GM18861 (cell line): ENCODE measurements around the gene LMOD2.

Source experiments
- ATAC-seq: cut with Tn5 transposase; IDR thresholded peaks from one replicate; pipeline ENCODE4 v1.9.1; 2021; ENCODE audit not compliant: unreplicated experiment

The LMOD2 gene

DNA sequence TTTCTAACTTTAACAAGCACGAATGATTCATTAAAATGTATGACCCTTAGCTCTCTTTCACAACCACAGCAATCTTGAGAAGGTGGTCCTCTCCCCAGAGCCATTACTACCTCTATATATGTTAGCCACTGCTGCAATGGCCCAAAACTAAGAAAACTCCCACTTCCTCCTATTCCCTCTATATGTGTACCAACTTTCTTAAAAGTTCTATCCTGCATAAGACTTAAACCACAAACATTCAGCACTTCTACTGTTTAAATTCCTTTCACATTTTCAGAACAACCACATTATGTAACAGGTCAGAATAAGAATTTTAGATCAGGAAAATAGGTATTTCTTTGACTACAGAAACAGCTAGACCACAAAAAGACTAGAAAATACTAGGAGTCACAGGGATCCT, 57.0 kb downstream of the LMOD2 start:
- no peak for ATAC-seq
